Stomach (tissue), 9 donors: Measurements from ENCODE around the gene SPCS2. TPM values are rescaled to one million over a fixed set of nuclear protein-coding genes. Genes with fewer than 3 reads are reported as not detected.
A peak's percentile ranks its signal among the peaks of the same experiment; 100 is the strongest.

Experiments used
- DNase-seq, 2 donors: peaks; one replicate each; pipeline versions ENCODE4 v3.0.0 to v3.0.0-alpha.2; 2013 to 2019
- H3K27ac ChIP-seq, 5 donors: fragments of 200-600 bp in 4 of 5; sonication (generic) in 4 of 5; one replicate each; pipeline ENCODE4 v1.5.1; 2013 to 2019; ENCODE audit warnings: mild to moderate bottlenecking in 1 of 5, moderate library complexity in 1 of 5
- H3K27me3 ChIP-seq, 3 donors: fragments of 200-600 bp; sonication (generic); one replicate each; pipeline ENCODE4 v1.5.1; 2017 to 2019; ENCODE audit warnings: mixed run types in 1 of 3
- H3K36me3 ChIP-seq, 4 donors: fragments of 200-600 bp; sonication (generic); 1 replicate in 3 of 4; 2 replicates in 1 of 4; pipeline ENCODE4 v1.5.1; 2016 to 2019
- H3K4me1 ChIP-seq, 4 donors: fragments of 200-600 bp; sonication (generic); one replicate each; pipeline ENCODE4 v1.5.1; 2016 to 2019
- H3K4me3 ChIP-seq, 4 donors: fragments of 200-600 bp; sonication (generic) in 3 of 4; one replicate each; pipeline ENCODE4 v1.5.1; 2016 to 2019; ENCODE audit warnings: mild to moderate bottlenecking in 1 of 4
- H3K9me3 ChIP-seq, 4 donors: fragments of 200-600 bp; sonication (generic); one replicate each; pipeline ENCODE4 v1.5.1; 2016 to 2019
- EP300 ChIP-seq: sonication (generic); formaldehyde crosslinking; IDR thresholded peaks from one replicate; pipeline ENCODE4 v1.6.1; 2017; ENCODE audit warnings: antibody characterized with exemption
- POLR2A ChIP-seq, 4 donors: fragments of 450-650 bp; IDR thresholded peaks; one replicate each; pipeline ENCODE4 v1.6.1; 2016; ENCODE audit warnings: antibody characterized with exemption in 4 of 4, control low read depth in 2 of 4, mild to moderate bottlenecking in 1 of 4, moderate library complexity in 1 of 4
- POLR2AphosphoS5 ChIP-seq, 3 donors: sonication (generic); formaldehyde crosslinking; IDR thresholded peaks; one replicate each; pipeline ENCODE4 v1.6.1; 2016; ENCODE audit warnings: antibody characterized with exemption in 3 of 3
- WGBS, 5 donors: extraction: QIAGEN DNeasy Blood & Tissue Kit in 3 of 5; methylation state at CpG; one replicate each; pipeline versions ENCODE4 v1.1.5 to v1.1.7; 2013 to 2018; 5-methylcytosine and 5-hydroxymethylcytosine counted together
- intact Hi-C: fragments of 100-400 bp; cut with DNase I; formaldehyde crosslinking; loops from one replicate; pipeline ENCODE4 v1.15.1; 2023; ENCODE audit warnings: low total_unique reads
- polyA plus RNA-seq, 3 donors: library from polyadenylated mRNA; stranded (reverse); fragments of 200-250 nt; gene quantifications; one replicate each; pipeline ENCODE4 v1.2.3, GENCODE V29; 2013
- total RNA-seq, 5 donors: library from RNA; depleted of rRNA; stranded (reverse); fragments of >200 nt; gene quantifications; one replicate each; pipeline versions ENCODE4 v1.1.0 to v1.2.3, GENCODE V29; 2014 to 2016
- TF ChIP-seq, protein P1 (sequence below), 7 experiments: fragments of 450-650 bp in 4 of 7; fragments of 200-600 bp in 3 of 7; sonication (generic) in 3 of 7; IDR thresholded peaks; one replicate each; pipeline ENCODE4 v1.5.1; 2016 to 2019; ENCODE audit warnings: antibody characterized with exemption in 7 of 7, control low read depth in 2 of 7, mild to moderate bottlenecking in 1 of 7
- donor health status: healthy with polysubstance abuse.
- donor health status: Bipolar disorder and iron deficiency.
- donor health status: healthy.

SPCS2 gene
- total and polyA plus RNA-seq, 8 donors, result 5.4 to 191 (median 50.7) TPM

DNA sequence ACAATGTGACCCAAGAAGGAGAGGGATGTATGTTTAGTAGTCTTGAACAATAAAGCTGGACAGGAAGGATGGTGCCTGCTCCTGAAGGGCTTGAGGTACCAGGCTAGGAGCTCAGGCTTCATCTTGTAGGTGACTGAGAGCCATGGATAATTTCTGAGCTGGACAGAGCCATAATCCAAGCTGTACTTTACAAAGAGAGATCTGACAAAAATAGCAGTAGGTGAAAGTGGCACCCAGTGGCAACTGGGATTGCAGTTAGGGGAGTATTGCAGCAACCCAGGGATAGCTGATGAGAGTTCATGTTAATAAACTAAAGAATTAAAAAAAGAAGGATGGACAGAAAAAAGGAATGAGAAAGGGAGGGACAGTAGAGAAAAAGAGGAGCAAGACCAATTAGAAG is 7.6 kb upstream of the SPCS2 start:
- no peak overlapping the region for H3K4me3 ChIP-seq
- DNase-seq, result no peak
- peaks cover 0 to 28% (median 6%) of the 10 kb centered on the region in 4 donors for H3K4me1 ChIP-seq
- H3K36me3 ChIP-seq, result peaks cover 2 to 67% (median 41%) of the 10 kb centered on the region in 4 donors
- TF ChIP-seq, protein P1, sequence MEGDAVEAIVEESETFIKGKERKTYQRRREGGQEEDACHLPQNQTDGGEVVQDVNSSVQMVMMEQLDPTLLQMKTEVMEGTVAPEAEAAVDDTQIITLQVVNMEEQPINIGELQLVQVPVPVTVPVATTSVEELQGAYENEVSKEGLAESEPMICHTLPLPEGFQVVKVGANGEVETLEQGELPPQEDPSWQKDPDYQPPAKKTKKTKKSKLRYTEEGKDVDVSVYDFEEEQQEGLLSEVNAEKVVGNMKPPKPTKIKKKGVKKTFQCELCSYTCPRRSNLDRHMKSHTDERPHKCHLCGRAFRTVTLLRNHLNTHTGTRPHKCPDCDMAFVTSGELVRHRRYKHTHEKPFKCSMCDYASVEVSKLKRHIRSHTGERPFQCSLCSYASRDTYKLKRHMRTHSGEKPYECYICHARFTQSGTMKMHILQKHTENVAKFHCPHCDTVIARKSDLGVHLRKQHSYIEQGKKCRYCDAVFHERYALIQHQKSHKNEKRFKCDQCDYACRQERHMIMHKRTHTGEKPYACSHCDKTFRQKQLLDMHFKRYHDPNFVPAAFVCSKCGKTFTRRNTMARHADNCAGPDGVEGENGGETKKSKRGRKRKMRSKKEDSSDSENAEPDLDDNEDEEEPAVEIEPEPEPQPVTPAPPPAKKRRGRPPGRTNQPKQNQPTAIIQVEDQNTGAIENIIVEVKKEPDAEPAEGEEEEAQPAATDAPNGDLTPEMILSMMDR (IDR thresholded peaks at IDR 0.05), result no peak
- TF ChIP-seq POLR2A (IDR thresholded peaks at IDR 0.05) (no peak), EP300 (no peak), POLR2AphosphoS5 (IDR thresholded peaks at IDR 0.05) (no peak)
- H3K27ac ChIP-seq, result no peak overlapping the region
- intact Hi-C loops, result no loop called here
- H3K9me3 ChIP-seq, result no peaks in the 10 kb centered on the region
- H3K27me3 ChIP-seq, result no peaks in the 10 kb centered on the region

DNA sequence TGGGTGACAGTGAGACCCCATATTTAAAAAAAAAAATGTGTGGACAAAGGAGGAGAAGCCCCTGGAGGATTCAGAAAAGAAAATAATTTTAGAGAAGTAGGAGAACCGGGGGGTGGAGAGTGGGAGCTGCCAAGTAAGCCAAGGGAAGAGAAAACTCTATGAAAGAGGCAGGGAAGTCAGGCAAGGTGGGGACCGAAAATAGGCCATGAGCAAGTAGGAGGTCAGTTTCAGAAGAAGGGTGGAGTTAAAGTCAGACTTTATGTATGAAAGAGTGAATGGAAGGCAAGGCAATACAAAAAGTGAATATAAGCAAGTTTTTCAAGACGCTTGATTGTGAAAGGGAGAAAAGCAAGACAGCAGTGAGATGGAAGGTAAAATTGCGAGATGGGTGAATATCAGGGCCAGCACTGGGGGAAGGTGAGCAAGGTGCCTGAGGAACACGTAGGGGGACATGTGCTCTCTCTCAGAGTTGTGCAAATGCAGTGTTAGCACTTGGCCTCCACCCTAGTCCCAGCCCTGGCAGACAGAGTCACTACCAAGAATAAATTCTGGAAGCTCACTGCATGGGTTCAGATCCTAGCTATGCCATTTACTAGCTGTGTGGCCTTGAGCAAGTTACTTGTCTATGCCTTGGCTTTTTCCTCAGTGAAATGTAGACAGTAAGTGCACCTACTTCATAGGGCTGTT is 6.8 kb upstream of the SPCS2 start:
- 87 to 93% (median 90%) methylated on average over 5 of the region's 5 CpGs for WGBS, 5 donors
- H3K36me3 ChIP-seq, result peaks cover 0 to 60% (median 34%) of the 10 kb centered on the region in 4 donors
- intact Hi-C loops, result no loop called here

DNA sequence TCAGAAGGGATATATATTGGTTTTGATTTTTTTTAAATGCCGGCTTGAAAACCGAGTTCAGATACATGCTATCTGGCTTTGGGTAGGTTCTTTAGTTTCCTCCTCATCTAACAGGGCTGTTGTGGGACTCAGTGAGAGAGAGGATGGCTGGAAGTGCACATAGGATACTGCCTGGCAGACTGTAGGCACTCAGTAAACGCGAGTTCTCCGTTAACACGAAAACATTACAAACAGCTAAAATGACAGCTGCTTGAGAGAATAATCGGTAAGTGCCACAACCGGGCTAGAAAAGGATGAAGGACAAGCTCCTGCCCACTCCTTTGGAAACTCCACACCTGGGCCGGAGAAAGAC is 544 bp upstream of the SPCS2 start:
- DNase-seq, result no peak
- no peaks in the 10 kb centered on the region for H3K27me3 ChIP-seq
- intact Hi-C loops, result no loop called here
- H3K36me3 ChIP-seq, result peaks cover 0 to 16% (median 14%) of the 10 kb centered on the region in 4 donors
- H3K4me3 ChIP-seq, result peak overlapping the region; percentile 71 to 91 (median 86)
- peak overlapping the region; percentile 52 to 91 (median 86) for H3K27ac ChIP-seq
- no peak for TF ChIP-seq EP300
- TF ChIP-seq, protein P1 (IDR thresholded peaks at IDR 0.05), result no peak
- H3K4me1 ChIP-seq, result peaks cover 27 to 74% (median 50%) of the 10 kb centered on the region in 4 donors
- WGBS, 5 donors, result 1 to 3% (median 2%) methylated on average over 9 of the region's 9 CpGs
- no peaks in the 10 kb centered on the region for H3K9me3 ChIP-seq

More for the DNA sequence above, 6.8 kb upstream of the SPCS2 start:
- Histone ChIP-seq H3K9me3 (no peaks in the 10 kb centered on the region), H3K27ac (no peak overlapping the region), H3K4me3 (no peak overlapping the region), H3K4me1 (peaks cover 0 to 32% (median 9%) of the 10 kb centered on the region in 4 donors), H3K27me3 (no peaks in the 10 kb centered on the region)
- TF ChIP-seq POLR2AphosphoS5 (IDR thresholded peaks at IDR 0.05) (no peak), POLR2A (IDR thresholded peaks at IDR 0.05) (no peak), EP300 (no peak)
- TF ChIP-seq, protein P1 (IDR thresholded peaks at IDR 0.05), result no peak
- no peak for DNase-seq

GRCh38 chr11:74949753-74950137 is 679 bp downstream of the SPCS2 start:
- H3K4me1 ChIP-seq, result peaks cover 27 to 79% (median 52%) of the 10 kb centered on the region in 4 donors
- intact Hi-C loops, result no loop called here

More at GRCh38 chr11:74949753-74950137, 679 bp downstream of the SPCS2 start:
- Histone ChIP-seq H3K27ac (peak overlapping the region; percentile 71 to 91 (median 86)), H3K27me3 (no peaks in the 10 kb centered on the region), H3K36me3 (peaks cover 0 to 14% (median 10%) of the 10 kb centered on the region in 4 donors), H3K9me3 (no peaks in the 10 kb centered on the region), H3K4me3 (peak overlapping the region; percentile 71 to 91 (median 86))
- TF ChIP-seq, protein P1 (IDR thresholded peaks at IDR 0.05), result no peak
- TF ChIP-seq POLR2AphosphoS5 (IDR thresholded peaks at IDR 0.05) (no peak), POLR2A (IDR thresholded peaks at IDR 0.05) (no peak), EP300 (no peak)
- WGBS, 5 donors, result 0 to 2% (median 1%) methylated on average over 6 of the region's 6 CpGs
- peak in 1 of 2 donors; percentile 6 for DNase-seq
